HL-60 (cell line): ENCODE measurements around the gene PAIP1.

Source experiments
- DNase-seq, 2 experiments: peaks; one replicate each; pipeline ENCODE4 v3.0.0-alpha.2; 2010 to 2020; ENCODE audit warnings: low read depth in 1 of 2, low spot score in 1 of 2
- H3K27ac ChIP-seq: fragments of 250-450 bp; sonication (Bioruptor Pico); replicated peaks from 2 replicates; pipeline ENCODE4 v1.5.1; 2020; ENCODE audit warnings: mild to moderate bottlenecking, moderate library complexity
- H3K27me3 ChIP-seq: fragments of 250-450 bp; sonication (Bioruptor Pico); 2 replicates; pipeline ENCODE4 v1.5.1; 2021; ENCODE audit warnings: mild to moderate bottlenecking, moderate library complexity; ENCODE audit not compliant: insufficient read depth, poor library complexity, severe bottlenecking
- H3K4me3 ChIP-seq: replicated peaks from 2 replicates; pipeline ENCODE4 v1.5.1; 2011; ENCODE audit warnings: mild to moderate bottlenecking, control low read depth, low read length; ENCODE audit not compliant: insufficient read depth
- GABPA ChIP-seq: IDR thresholded peaks from 2 replicates; pipeline ENCODE4 v1.6.1; 2012; ENCODE audit warnings: low read depth
- POLR2AphosphoS5 ChIP-seq: IDR thresholded peaks from 2 replicates; pipeline ENCODE4 v1.6.1; 2012; ENCODE audit warnings: low read depth
- SPI1 ChIP-seq: IDR thresholded peaks from 2 replicates; pipeline ENCODE4 v1.6.1; 2012; ENCODE audit warnings: low read depth, mild to moderate bottlenecking, borderline replicate concordance
- TF ChIP-seq, protein P1 (sequence below): IDR thresholded peaks from one replicate; pipeline ENCODE4 v1.5.1; 2011; ENCODE audit warnings: low read length, control low read depth, inconsistent platforms; ENCODE audit not compliant: insufficient read depth
- TF ChIP-seq, protein P2 (sequence below): IDR thresholded peaks from 2 replicates; pipeline ENCODE4 v1.6.1; 2012; ENCODE audit warnings: low read depth; ENCODE audit not compliant: insufficient replicate concordance

Gene PAIP1

GRCh38 chr5:43590700-43591099, 33.8 kb upstream of the PAIP1 start:
- no peaks in the 10 kb centered on the region for H3K27me3 ChIP-seq
- no peak overlapping the region for H3K27ac ChIP-seq
- TF ChIP-seq, protein P1, sequence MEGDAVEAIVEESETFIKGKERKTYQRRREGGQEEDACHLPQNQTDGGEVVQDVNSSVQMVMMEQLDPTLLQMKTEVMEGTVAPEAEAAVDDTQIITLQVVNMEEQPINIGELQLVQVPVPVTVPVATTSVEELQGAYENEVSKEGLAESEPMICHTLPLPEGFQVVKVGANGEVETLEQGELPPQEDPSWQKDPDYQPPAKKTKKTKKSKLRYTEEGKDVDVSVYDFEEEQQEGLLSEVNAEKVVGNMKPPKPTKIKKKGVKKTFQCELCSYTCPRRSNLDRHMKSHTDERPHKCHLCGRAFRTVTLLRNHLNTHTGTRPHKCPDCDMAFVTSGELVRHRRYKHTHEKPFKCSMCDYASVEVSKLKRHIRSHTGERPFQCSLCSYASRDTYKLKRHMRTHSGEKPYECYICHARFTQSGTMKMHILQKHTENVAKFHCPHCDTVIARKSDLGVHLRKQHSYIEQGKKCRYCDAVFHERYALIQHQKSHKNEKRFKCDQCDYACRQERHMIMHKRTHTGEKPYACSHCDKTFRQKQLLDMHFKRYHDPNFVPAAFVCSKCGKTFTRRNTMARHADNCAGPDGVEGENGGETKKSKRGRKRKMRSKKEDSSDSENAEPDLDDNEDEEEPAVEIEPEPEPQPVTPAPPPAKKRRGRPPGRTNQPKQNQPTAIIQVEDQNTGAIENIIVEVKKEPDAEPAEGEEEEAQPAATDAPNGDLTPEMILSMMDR: no peak
- no peak for TF ChIP-seq POLR2AphosphoS5
- TF ChIP-seq SPI1: no peak
- TF ChIP-seq, protein P2, sequence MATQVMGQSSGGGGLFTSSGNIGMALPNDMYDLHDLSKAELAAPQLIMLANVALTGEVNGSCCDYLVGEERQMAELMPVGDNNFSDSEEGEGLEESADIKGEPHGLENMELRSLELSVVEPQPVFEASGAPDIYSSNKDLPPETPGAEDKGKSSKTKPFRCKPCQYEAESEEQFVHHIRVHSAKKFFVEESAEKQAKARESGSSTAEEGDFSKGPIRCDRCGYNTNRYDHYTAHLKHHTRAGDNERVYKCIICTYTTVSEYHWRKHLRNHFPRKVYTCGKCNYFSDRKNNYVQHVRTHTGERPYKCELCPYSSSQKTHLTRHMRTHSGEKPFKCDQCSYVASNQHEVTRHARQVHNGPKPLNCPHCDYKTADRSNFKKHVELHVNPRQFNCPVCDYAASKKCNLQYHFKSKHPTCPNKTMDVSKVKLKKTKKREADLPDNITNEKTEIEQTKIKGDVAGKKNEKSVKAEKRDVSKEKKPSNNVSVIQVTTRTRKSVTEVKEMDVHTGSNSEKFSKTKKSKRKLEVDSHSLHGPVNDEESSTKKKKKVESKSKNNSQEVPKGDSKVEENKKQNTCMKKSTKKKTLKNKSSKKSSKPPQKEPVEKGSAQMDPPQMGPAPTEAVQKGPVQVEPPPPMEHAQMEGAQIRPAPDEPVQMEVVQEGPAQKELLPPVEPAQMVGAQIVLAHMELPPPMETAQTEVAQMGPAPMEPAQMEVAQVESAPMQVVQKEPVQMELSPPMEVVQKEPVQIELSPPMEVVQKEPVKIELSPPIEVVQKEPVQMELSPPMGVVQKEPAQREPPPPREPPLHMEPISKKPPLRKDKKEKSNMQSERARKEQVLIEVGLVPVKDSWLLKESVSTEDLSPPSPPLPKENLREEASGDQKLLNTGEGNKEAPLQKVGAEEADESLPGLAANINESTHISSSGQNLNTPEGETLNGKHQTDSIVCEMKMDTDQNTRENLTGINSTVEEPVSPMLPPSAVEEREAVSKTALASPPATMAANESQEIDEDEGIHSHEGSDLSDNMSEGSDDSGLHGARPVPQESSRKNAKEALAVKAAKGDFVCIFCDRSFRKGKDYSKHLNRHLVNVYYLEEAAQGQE: no peak
- no peak for TF ChIP-seq GABPA
- no peak overlapping the region for H3K4me3 ChIP-seq
- DNase-seq: no peak

GRCh38 chr5:43589310-43589709, 32.4 kb upstream of the PAIP1 start:
- TF ChIP-seq POLR2AphosphoS5 (no peak), SPI1 (no peak)
- TF ChIP-seq, protein P1: no peak

DNA sequence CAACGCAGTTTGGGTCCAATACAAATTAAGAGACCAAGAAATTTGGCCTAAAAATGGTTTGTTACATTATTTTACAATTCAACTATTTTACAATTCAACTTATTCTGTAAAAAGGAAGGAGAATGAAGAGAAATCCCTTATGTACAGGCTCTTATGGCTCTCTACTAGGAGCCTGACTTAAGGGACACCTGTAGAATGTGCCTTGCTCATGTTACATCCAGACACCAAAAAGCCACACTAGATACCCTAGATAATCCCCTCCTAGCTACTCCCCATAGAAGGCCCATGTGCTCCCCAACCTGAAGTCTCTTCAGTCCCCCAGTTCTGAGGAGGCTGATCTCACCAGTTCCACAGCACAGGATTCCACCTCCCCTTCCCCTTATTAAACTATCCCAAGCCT, 32.0 kb upstream of the PAIP1 start:
- DNase-seq: no peak
- H3K4me3 ChIP-seq: no peak overlapping the region
- TF ChIP-seq, protein P2: no peak
- TF ChIP-seq POLR2AphosphoS5 (no peak), GABPA (no peak), SPI1 (no peak)
- TF ChIP-seq, protein P1: no peak
- H3K27ac ChIP-seq: no peak overlapping the region
- no peaks in the 10 kb centered on the region for H3K27me3 ChIP-seq

More at GRCh38 chr5:43589310-43589709, 32.4 kb upstream of the PAIP1 start:
- no peak for DNase-seq
- H3K4me3 ChIP-seq: no peak overlapping the region
- H3K27ac ChIP-seq: no peak overlapping the region
- no peaks in the 10 kb centered on the region for H3K27me3 ChIP-seq

DNA sequence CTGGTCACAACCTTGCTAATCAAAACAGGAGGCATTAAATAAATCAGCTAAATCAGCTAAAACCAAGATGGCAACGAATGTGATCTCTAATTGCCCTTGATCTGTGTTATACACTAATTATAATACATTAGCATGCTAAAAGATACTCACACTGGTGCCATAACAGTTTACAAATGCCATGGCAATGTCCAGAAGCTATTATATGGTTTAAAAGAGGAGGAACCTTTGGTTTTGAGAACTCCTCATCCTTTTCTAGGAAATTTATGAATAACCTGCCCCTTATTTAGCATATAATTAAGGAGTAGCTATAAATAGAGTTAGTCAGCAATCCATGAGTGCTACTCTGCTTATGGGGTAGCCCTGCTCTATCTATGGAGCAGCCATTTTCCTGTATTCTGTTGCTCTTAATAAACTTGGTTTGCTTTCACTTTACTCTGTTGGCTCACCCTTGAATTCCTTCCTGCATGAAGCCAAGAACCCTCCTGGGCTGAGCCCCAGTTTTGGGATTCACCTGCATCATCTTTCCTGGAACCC, 27.4 kb upstream of the PAIP1 start:
- TF ChIP-seq SPI1 (no peak), GABPA (no peak), POLR2AphosphoS5 (no peak)
- TF ChIP-seq, protein P2: no peak
- TF ChIP-seq, protein P1: no peak
- Histone ChIP-seq H3K4me3 (no peak overlapping the region), H3K27me3 (no peaks in the 10 kb centered on the region), H3K27ac (no peak overlapping the region)
- DNase-seq: no peak
